Activated CD8-positive, alpha-beta memory T cell treated with anti-CD3 and anti-CD28 coated beads, Interleukin-2, amount 50 U/mL, for 1 hour (primary cell): ENCODE results near the gene DNAH5.

Experiments
- DNase-seq: peaks from one replicate; pipeline ENCODE4 v3.0.0-alpha.2; 2020; ENCODE audit errors: extremely low read depth

Gene DNAH5

GRCh38 chr5:13731121-13731628 is 213.3 kb downstream of the DNAH5 start:
- no peak for DNase-seq

- DNase-seq: no peak
Measured at GRCh38 chr5:13708906-13709305, 235.6 kb downstream of the DNAH5 start.

GRCh38 chr5:13708432-13708831 is 236.1 kb downstream of the DNAH5 start:
- no peak for DNase-seq

GRCh38 chr5:13704396-13704795 is 240.1 kb downstream of the DNAH5 start:
- no peak for DNase-seq

GRCh38 chr5:13700626-13701025 is 243.9 kb downstream of the DNAH5 start:
- DNase-seq: no peak

GRCh38 chr5:13698885-13699284 is 245.6 kb downstream of the DNAH5 start:
- DNase-seq: no peak

GRCh38 chr5:13695076-13695712 is 249.3 kb downstream of the DNAH5 start:
- DNase-seq: no peak

- no peak for DNase-seq
Measured at GRCh38 chr5:13692172-13692571, 252.3 kb downstream of the DNAH5 start.

- DNase-seq: no peak
Measured at GRCh38 chr5:13676531-13676930, 268.0 kb downstream of the DNAH5 start.

- DNase-seq: no peak
Measured at GRCh38 chr5:13674391-13674790, 270.1 kb downstream of the DNAH5 start.

GRCh38 chr5:13673511-13673910 is 271.0 kb downstream of the DNAH5 start:
- DNase-seq: no peak

GRCh38 chr5:13664377-13664776 is 280.1 kb downstream of the DNAH5 start:
- DNase-seq: no peak

GRCh38 chr5:13662626-13663025 is 281.9 kb downstream of the DNAH5 start:
- DNase-seq: no peak

GRCh38 chr5:13661272-13661671 is 283.2 kb downstream of the DNAH5 start:
- DNase-seq: no peak

- no peak for DNase-seq
Measured at GRCh38 chr5:13660072-13660471, 284.4 kb downstream of the DNAH5 start.

GRCh38 chr5:13659391-13659790 is 285.1 kb downstream of the DNAH5 start:
- no peak for DNase-seq

GRCh38 chr5:13658761-13659160 is 285.7 kb downstream of the DNAH5 start:
- no peak for DNase-seq

GRCh38 chr5:13658152-13658551 is 286.3 kb downstream of the DNAH5 start:
- DNase-seq: no peak

GRCh38 chr5:13653709-13654108 is 290.8 kb downstream of the DNAH5 start:
- DNase-seq: no peak

- no peak for DNase-seq
Measured at GRCh38 chr5:13649656-13650055, 294.8 kb downstream of the DNAH5 start.

GRCh38 chr5:13648822-13649221 is 295.7 kb downstream of the DNAH5 start:
- DNase-seq: no peak

- no peak for DNase-seq
Measured at GRCh38 chr5:13643734-13644133, 300.8 kb downstream of the DNAH5 start.

- DNase-seq: no peak
Measured at GRCh38 chr5:13643196-13643595, 301.3 kb downstream of the DNAH5 start.
